ENCODE results near the gene DAPK1. TPM values are rescaled to one million over a fixed set of nuclear protein-coding genes. Genes with fewer than 3 reads are reported as not detected.
A peak's percentile ranks its signal among the peaks of the same experiment; 100 is the strongest.

Gene DAPK1
- total RNA-seq, 1 donor from 2014 or later: 35.1 TPM

DNA sequence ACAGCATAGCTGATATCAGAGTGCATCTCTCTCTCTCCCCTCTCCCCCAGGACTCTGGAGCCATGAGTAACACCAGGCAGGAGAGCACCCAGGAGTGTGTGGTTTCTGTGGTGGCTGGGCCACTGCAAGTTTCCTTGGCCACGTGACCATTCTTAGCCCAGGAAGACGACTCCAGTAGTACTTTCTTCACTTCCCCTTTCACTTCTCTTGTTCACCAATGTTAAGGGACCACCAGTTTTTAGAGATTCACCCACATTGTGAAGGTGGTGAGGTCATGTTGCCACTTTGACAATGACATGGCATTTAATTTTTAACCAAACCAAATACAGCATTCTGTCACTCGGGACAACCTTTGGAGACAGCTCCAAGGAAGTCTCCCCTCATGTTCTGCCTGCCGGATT is 17.9 kb upstream of the DAPK1 start:
- peak; percentile 80 for DNase-seq (ENCODE audit: low read depth)

DNA sequence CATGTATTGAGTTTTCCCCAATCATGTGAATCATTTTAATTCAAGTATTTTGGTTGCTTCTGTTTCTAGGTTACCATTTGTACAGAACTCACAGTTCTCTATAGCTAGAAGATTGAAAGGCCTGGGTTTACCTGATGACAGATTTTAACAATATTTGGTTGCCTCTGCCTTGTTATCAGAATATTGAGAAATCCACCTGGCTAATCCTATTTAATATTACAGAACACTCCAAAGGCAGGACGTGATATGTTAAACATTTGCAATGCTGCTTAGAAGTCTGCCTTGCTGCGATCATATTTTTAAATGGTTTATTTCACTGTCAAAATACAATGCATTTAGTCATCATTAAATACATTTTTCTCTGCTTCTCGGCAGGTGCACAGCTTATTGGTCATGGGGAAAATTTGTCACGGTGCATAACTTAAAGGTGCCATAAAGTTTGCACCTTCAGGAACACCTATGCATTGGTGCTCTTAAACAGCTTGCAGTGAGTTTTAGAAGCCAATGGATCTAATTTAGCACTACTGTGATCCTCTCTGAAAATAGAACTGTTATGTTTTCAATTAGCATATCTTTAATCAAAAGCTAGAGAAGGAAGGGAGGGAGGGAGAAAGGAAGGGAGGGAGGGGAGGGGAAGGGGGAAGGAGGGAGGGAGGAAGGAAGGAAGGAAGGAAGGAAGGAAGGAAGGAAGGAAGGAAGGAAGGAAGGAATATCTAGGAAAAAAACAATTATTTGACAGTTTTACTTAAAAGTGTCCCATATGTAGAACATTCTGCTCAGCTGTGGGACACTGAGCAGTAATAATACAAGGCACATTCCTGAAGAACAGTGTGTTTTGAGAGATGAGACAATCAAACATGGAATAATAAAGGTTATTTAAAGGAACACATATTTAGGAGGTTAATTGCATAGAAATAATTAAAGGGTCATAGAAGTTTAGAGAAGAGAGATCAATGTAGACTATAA is 15.5 kb upstream of the DAPK1 start:
- no peak for FAIRE-seq
- Mint-ChIP-seq H3K27me3 (ENCODE audit: low read depth, unreplicated experiment) (peaks cover 2% of the 10 kb centered on the region), H3K27ac (ENCODE audit: unreplicated experiment) (no peak overlapping the region)

More for the DNA sequence above, 17.9 kb upstream of the DAPK1 start:
- no peaks in the 10 kb centered on the region for H3K27me3 ChIP-seq (ENCODE audit: insufficient read depth, low read length)
- TF ChIP-seq, protein P1, sequence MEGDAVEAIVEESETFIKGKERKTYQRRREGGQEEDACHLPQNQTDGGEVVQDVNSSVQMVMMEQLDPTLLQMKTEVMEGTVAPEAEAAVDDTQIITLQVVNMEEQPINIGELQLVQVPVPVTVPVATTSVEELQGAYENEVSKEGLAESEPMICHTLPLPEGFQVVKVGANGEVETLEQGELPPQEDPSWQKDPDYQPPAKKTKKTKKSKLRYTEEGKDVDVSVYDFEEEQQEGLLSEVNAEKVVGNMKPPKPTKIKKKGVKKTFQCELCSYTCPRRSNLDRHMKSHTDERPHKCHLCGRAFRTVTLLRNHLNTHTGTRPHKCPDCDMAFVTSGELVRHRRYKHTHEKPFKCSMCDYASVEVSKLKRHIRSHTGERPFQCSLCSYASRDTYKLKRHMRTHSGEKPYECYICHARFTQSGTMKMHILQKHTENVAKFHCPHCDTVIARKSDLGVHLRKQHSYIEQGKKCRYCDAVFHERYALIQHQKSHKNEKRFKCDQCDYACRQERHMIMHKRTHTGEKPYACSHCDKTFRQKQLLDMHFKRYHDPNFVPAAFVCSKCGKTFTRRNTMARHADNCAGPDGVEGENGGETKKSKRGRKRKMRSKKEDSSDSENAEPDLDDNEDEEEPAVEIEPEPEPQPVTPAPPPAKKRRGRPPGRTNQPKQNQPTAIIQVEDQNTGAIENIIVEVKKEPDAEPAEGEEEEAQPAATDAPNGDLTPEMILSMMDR (IDR thresholded peaks at IDR 0.05; ENCODE audit: insufficient read depth, low read depth, low read length): no peak
- TF ChIP-seq EZH2 (IDR thresholded peaks at IDR 0.05; ENCODE audit: insufficient read depth, low read length): no peak
- no peak overlapping the region for H3K4me3 ChIP-seq (ENCODE audit: insufficient read depth, low read depth, low read length)
- H3K9me3 ChIP-seq (ENCODE audit: insufficient read depth, low read depth, low read length): no peaks in the 10 kb centered on the region
- H3K4me2 ChIP-seq (ENCODE audit: low read length): no peak overlapping the region
- H3K4me3 Mint-ChIP-seq (ENCODE audit: unreplicated experiment): no peak overlapping the region
- no peaks in the 10 kb centered on the region for H3K36me3 Mint-ChIP-seq (ENCODE audit: low read depth, unreplicated experiment)
- no peak overlapping the region for H3K27ac Mint-ChIP-seq (ENCODE audit: unreplicated experiment)
- peaks cover 4% of the 10 kb centered on the region for H3K4me1 Mint-ChIP-seq (ENCODE audit: low read depth, unreplicated experiment)
- H3K4me1 ChIP-seq (ENCODE audit: insufficient read depth, low read length): no peaks in the 10 kb centered on the region
- no peaks in the 10 kb centered on the region for H3K9me3 Mint-ChIP-seq (ENCODE audit: unreplicated experiment)
- H3K36me3 ChIP-seq (ENCODE audit: insufficient read depth, low read length): no peaks in the 10 kb centered on the region
- no peak overlapping the region for H3K27ac ChIP-seq (ENCODE audit: low read depth, low read length)
- H3K9ac ChIP-seq (ENCODE audit: low read length): no peak overlapping the region
- H3K27me3 Mint-ChIP-seq (ENCODE audit: low read depth, unreplicated experiment): peaks cover 3% of the 10 kb centered on the region
- H4K20me1 ChIP-seq (ENCODE audit: insufficient read depth, low read length): no peaks in the 10 kb centered on the region
- H3K79me2 ChIP-seq (ENCODE audit: insufficient read depth, low read length): no peaks in the 10 kb centered on the region
- no peak for FAIRE-seq
- no peak overlapping the region for H2AFZ ChIP-seq (ENCODE audit: low read depth, low read length)

More for the DNA sequence above, 15.5 kb upstream of the DAPK1 start:
- H3K36me3 ChIP-seq (ENCODE audit: insufficient read depth, low read length): no peaks in the 10 kb centered on the region
- no peaks in the 10 kb centered on the region for H4K20me1 ChIP-seq (ENCODE audit: insufficient read depth, low read length)
- H3K79me2 ChIP-seq (ENCODE audit: insufficient read depth, low read length): no peaks in the 10 kb centered on the region
- Mint-ChIP-seq H3K4me1 (ENCODE audit: low read depth, unreplicated experiment) (peaks cover 4% of the 10 kb centered on the region), H3K36me3 (ENCODE audit: low read depth, unreplicated experiment) (no peaks in the 10 kb centered on the region), H3K9me3 (ENCODE audit: unreplicated experiment) (no peaks in the 10 kb centered on the region), H3K4me3 (ENCODE audit: unreplicated experiment) (no peak overlapping the region)
- no peak overlapping the region for H3K4me3 ChIP-seq (ENCODE audit: insufficient read depth, low read depth, low read length)
- no peaks in the 10 kb centered on the region for H3K9me3 ChIP-seq (ENCODE audit: insufficient read depth, low read depth, low read length)
- H3K4me1 ChIP-seq (ENCODE audit: insufficient read depth, low read length): no peaks in the 10 kb centered on the region
- H3K27me3 ChIP-seq (ENCODE audit: insufficient read depth, low read length): no peaks in the 10 kb centered on the region
- no peak overlapping the region for H3K27ac ChIP-seq (ENCODE audit: low read depth, low read length)
- no peak for DNase-seq (ENCODE audit: low read depth)
- H3K9ac ChIP-seq (ENCODE audit: low read length): no peak overlapping the region
- no peak for TF ChIP-seq EZH2 (IDR thresholded peaks at IDR 0.05; ENCODE audit: insufficient read depth, low read length)
- TF ChIP-seq, protein P1 (IDR thresholded peaks at IDR 0.05; ENCODE audit: insufficient read depth, low read depth, low read length): no peak
- H3K4me2 ChIP-seq (ENCODE audit: low read length): no peak overlapping the region
- no peak overlapping the region for H2AFZ ChIP-seq (ENCODE audit: low read depth, low read length)
